HS-27A (cell line): ENCODE results near the gene CNTN3.

Experiments
- DNase-seq: peaks from one replicate; pipeline ENCODE4 v3.0.0-alpha.2; 2012; ENCODE audit warnings: low read depth, missing footprints

Gene CNTN3

DNA sequence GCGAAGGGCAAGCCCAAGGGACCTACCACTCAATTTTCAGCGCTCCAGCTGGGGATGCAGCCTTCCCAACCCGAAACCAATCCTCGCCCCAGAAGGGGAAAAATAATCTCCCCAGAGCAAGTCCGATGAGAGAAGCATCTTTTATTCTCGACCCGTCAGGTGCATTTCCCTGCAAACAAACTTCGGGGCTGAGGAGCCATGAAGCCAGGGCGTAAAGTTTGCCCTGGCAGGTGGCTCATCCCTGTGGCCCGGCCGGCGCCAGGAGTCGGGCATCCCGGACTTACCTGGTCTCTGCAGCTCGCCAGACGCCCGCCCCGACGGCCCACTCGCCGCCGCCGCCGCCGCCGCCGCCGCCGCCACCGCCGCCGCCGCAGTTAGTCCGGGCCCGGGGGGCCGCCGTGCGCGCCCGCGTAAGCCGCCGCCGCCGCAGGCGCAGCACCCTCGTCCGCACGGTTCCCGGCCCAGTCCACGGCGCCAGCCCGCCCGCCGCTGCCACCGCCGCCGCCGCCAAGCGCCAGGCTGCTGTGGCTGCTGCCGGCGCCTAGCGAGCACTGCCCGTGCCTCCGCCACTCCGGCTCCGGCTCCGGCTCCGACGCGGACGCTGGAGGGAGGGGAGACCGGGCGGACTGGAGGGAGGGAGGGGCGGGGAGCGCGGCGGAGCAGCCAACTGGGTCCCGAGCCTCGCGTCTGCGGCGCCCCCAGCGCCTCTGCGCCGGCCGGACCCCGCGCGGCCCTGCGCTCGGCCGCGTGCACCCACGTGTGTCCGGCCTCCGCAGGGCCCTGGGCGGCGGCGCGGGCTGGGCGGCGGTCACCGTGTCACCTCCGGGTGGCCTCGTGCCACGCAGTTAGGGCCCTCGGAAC, at the start of gene CNTN3:
TSS of gene CNTN3 (minus strand) at position 553 of the 861 bp plus-strand sequence. CDS start 93,547 bp downstream, outside the sequence.
- no peak for DNase-seq

DNA sequence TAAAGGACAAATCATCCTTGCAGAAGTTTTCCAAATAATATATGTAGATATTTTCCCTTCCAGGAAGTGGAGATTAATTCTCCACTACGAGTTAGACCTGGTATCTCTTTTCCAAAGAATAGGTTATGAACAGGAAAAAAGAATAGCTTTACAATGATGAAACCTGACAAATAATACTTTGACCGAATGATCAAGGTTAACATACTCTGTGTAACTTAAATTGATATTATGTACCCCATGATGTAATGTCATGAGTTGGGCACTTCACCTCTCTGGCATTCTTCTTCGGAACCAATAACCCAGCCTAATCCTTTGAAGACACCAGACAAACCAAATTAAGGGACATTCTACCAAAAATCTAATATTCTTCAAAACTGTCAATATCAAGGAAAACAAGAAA, 48.7 kb upstream of the CNTN3 start:
- no peak for DNase-seq

- DNase-seq = no peak
These were observed 47.2 kb upstream of the CNTN3 start for GRCh38 chr3:74661672-74662071.

DNA sequence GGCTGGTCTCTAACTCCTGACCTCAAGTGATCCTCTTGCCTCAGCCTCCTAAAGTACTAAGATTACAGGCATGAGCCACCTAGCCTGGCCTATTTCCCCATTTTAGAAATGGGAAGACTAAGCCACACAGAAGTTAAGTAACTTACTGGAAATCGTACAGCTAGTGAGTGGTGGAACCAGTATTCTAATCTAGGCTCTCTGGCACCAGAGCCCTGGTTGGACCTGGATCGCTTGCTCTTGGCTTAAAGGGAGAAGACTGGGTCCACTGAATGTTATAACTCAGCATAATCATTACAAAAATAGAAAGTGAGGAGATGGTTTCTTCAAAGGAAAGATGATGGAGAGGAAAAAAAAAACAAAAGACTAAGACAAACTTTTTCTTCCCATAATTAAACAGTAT, 37.4 kb upstream of the CNTN3 start:
- DNase-seq = no peak

DNA sequence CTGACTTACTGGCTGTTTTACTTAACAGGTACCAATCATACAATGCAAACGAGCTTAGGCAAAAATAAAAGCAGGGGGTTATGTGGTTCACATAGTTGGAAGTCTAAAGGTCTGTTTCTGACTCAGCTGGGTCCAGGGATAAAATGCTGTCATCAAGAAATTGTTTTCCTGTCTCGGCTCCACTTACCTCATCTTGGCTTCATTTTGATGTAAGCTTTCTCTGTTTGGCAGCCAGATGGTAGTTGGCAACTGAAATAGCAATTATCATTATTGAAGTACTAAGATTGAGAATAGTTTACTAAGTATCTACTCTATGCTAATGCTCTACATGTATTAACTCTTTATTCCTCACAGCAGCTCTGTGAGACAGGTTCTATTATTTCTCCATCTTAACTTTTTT, 36.8 kb upstream of the CNTN3 start:
- no peak for DNase-seq

- no peak for DNase-seq
These were observed 33.6 kb upstream of the CNTN3 start for GRCh38 chr3:74648107-74648506.

- no peak for DNase-seq
These were observed 31.6 kb upstream of the CNTN3 start for GRCh38 chr3:74646094-74646493.

DNA sequence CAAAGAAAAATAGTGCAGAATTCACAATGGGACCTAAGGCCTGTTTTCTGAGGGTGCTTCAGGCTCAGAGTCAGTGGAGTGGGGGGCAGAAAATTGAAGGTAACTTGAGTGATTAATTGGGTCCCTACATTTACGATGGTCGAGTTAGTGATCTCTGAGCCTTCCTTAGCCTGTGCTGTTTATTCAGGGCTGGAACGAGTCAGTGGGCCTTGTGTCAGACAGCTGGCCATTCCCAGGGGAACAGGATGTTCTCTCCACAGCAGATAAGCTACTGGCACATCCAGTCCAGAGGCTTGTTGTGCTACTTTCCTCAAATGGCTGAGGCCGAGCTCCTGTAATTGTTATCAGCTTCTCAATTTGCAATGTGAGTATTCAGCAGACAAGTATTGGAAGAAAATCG, 29.2 kb upstream of the CNTN3 start:
- DNase-seq = no peak

GRCh38 chr3:74642876-74643275, 28.4 kb upstream of the CNTN3 start:
- DNase-seq = no peak

DNA sequence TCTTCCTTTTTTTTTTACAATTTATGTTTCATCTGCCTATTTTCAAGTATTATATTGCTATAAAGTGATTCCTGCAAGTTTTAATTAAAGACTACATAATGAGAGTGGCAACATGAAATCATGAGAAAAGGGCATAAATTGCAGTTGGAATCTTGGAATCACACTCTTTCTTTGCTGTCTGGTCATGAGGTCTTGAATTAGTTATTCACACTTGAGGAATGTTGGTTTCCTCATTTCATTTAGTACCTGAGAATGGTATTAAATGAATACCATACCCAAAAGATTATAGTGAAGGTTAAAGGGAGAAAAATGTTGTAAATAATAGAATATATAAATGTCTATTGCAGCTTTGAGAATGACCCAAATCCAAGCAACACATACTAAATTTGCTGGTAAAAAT, 25.8 kb upstream of the CNTN3 start:
- DNase-seq = no peak

- DNase-seq = no peak
These were observed 25.2 kb upstream of the CNTN3 start for GRCh38 chr3:74639681-74640080.

DNA sequence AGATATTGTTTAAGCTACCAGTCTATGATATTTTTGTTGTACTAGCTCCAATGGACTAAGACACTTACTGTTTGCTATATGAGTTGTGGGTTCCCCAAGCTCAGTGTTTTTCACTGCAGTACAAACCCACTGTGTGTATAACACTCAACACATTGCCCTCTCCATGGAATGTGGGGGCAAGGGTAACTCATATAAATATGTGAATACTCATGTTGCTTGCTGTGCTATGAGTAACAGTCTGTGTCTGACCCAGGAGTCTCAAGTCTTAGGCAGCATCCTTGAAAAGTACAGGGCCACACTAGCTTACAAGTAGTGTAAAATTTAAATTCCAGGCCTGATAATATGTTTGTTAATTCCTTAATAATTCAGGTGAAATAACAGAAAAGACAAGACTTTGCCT, 22.5 kb upstream of the CNTN3 start:
- DNase-seq = no peak

GRCh38 chr3:74633021-74633420, 18.6 kb upstream of the CNTN3 start:
- DNase-seq = no peak

DNA sequence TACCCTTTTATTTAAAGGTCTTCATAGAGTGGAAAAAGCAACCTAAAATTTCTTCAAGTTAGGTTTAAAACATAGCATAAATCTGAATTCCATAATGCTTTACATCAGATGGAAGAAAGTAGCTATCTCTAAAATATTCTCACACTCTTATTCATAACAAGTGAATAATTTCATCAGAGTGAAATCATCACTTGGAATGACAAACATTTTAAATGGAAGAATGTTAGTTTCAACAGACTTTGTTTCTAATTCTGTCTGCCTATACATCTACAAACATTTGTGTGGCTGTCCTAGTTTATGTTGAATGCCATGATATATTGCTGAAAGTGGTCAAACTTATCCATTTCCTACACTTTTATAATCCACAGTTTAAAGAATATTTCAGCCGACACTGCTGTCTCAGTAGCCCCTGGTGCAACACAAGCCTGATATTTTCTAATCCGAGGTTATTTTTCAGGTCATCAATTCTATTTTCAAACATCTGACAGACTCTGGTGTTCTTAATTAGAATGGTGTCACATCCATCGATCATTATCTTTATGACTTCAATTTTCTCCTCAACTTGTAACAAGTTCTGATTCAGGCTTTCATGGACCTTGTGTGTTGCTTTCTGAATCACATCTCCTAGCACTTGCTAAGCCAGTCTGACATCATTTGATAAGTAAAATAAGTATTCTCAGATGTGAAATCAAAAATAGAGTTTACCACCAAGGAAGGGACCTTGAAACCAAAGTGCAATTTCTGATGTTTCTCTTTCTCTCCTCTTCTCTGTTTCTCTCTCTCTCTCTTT, 17.1 kb upstream of the CNTN3 start:
- no peak for DNase-seq

- DNase-seq = no peak
These were observed 16.1 kb upstream of the CNTN3 start for GRCh38 chr3:74630602-74631001.

- no peak for DNase-seq
These were observed 11.6 kb upstream of the CNTN3 start for GRCh38 chr3:74626011-74626410.

DNA sequence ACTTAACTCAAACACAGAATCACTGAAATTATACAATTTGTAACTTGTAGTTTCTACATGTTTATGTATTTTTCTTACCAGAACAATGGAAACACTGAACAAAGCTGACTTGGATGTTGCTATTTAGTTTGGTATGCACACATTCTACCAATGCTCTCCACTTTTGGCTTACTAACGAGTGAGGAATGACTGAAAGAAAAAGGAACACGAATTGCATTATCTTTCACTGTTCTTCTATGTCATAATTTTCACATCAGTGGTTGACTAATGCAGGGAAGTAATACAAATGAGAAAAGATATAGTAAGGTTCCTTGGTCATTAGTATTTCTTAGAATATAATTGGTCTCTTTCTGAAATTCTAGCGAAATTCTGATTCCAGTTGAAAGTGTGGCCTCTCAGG, 9.8 kb upstream of the CNTN3 start:
- DNase-seq = no peak

DNA sequence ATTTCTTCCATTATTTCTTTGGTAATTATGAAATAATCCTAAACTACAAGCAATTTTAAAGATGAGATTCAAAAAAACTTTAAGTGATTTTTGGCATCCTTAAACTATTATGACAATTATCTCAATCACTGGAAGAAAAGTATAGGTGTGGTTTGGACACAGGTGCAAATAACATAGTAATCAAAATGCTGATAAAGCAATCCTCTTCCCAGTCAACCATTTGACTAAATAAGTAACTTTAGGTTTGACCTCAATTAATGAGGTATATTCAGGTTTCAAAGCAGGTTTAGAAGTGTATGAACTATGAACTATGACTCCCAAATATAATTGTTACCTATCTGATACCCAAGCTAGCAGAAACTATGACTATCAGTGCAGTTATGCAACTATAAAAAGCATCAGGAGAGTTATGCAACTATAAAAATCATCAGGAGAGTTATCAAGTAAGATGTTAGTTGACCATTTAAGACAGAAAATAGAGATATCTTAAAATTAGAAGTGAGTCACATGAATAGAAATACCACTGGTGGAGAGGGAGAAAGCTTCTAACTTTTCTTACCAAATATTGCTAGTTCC, 8.9 kb upstream of the CNTN3 start:
- DNase-seq = no peak

GRCh38 chr3:74621581-74621980, 7.1 kb upstream of the CNTN3 start:
- no peak for DNase-seq

GRCh38 chr3:74617776-74618175, 3.3 kb upstream of the CNTN3 start:
- DNase-seq = no peak

GRCh38 chr3:74613521-74614106, 845 bp downstream of the CNTN3 start:
- DNase-seq = no peak

DNA sequence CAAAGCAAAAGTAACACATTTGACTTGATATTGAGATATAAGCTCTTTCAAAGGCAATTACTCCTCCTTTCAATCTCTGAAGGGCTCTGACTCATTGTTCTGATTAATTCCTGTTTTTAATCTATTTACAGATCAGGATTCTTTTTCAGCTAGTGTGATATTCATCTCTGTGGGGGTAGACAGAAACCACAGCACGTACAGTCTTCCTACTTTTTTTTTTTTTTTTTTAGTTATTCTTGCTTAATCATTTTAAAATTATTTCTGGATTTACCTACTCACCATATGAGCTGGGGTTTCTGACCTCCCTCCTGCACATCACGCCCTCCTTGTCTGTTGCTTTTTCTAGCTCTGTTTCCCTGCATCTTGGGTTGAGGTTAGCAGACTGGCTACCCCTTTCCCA, 1.4 kb downstream of the CNTN3 start:
- no peak for DNase-seq

DNA sequence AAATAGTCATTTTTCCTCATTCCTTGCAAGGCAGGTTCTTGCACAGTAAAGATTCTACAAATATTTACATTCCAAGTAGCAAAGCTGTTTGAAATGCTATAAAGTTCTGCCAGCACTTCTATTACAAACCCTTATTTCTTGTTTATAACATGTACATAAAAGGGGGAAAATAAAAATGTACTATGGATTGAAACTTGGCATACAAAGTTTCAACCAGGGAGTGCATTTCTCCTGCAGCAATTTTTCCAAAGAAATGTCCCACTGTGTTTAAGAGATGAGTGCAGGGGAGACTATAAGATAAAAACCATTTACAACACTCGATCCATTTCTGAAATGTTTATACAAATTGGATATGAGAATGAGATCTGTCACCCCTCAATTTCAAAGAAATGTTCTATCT, 3.3 kb downstream of the CNTN3 start:
- no peak for DNase-seq
